HEK293T (cell line): ENCODE measurements around the gene NINL.
"Not testable (repeated sequence)": the region's sequence is repeated elsewhere in the genome, so short reads cannot be mapped to it uniquely, and the experiment has no call there.

Experiments
- CTCF ChIA-PET: fragments of 350-600 bp; formaldehyde crosslinking; extraction: SDS; loops from one replicate; lab custom pipeline; 2021; ENCODE audit warnings: antibody characterized with exemption, inconsistent platforms; lab: Yijun Ruan, JAX
- POLR2A ChIA-PET: fragments of 350-600 bp; formaldehyde crosslinking; extraction: SDS; loops from one replicate; lab custom pipeline; 2020; ENCODE audit warnings: antibody characterized with exemption, inconsistent platforms; lab: Yijun Ruan, JAX
- DNase-seq: peaks from one replicate; pipeline ENCODE4 v3.0.0; 2012; ENCODE audit warnings: mixed read lengths; ENCODE audit errors: extremely low spot score
- ARNT ChIP-seq: fragments of 450-650 bp; IDR thresholded peaks from 2 replicates; pipeline ENCODE4 v1.6.1; 2017; ENCODE audit warnings: mild to moderate bottlenecking
- BHLHE40 ChIP-seq: fragments of 450-650 bp; IDR thresholded peaks from 2 replicates; pipeline ENCODE4 v1.6.1; 2016; ENCODE audit warnings: mild to moderate bottlenecking, moderate library complexity, borderline replicate concordance
- CTBP1 ChIP-seq: fragments of 450-650 bp; IDR thresholded peaks from 2 replicates; pipeline ENCODE4 v1.6.1; 2016; ENCODE audit warnings: borderline replicate concordance
- ELF4 ChIP-seq: fragments of 450-650 bp; IDR thresholded peaks from 2 replicates; pipeline ENCODE4 v1.6.1; 2017; ENCODE audit warnings: antibody characterized with exemption
- FOXA1 ChIP-seq: fragments of 450-650 bp; IDR thresholded peaks from 2 replicates; pipeline ENCODE4 v1.6.1; 2016; ENCODE audit warnings: mild to moderate bottlenecking
- FOXK2 ChIP-seq: fragments of 450-650 bp; IDR thresholded peaks from 2 replicates; pipeline ENCODE4 v1.6.1; 2016; ENCODE audit warnings: mild to moderate bottlenecking
- FOXM1 ChIP-seq: fragments of 450-650 bp; IDR thresholded peaks from 2 replicates; pipeline ENCODE4 v1.6.1; 2017; ENCODE audit warnings: mild to moderate bottlenecking, borderline replicate concordance
- HDGF ChIP-seq: fragments of 450-650 bp; IDR thresholded peaks from 2 replicates; pipeline ENCODE4 v1.6.1; 2017; ENCODE audit warnings: antibody characterized with exemption, borderline replicate concordance
- L3MBTL2 ChIP-seq: fragments of 450-650 bp; conservative IDR thresholded peaks from 2 replicates; pipeline ENCODE4 v1.6.1; 2016; ENCODE audit warnings: mild to moderate bottlenecking
- LEF1 ChIP-seq: fragments of 450-650 bp; IDR thresholded peaks from 2 replicates; pipeline ENCODE4 v1.6.1; 2017; ENCODE audit warnings: mild to moderate bottlenecking, borderline replicate concordance
- NFRKB ChIP-seq: fragments of 450-650 bp; IDR thresholded peaks from 2 replicates; pipeline ENCODE4 v1.6.1; 2016; ENCODE audit warnings: mild to moderate bottlenecking, moderate library complexity
- SP1 ChIP-seq: fragments of 450-650 bp; IDR thresholded peaks from 2 replicates; pipeline ENCODE4 v1.6.1; 2017
- SUZ12 ChIP-seq: fragments of 450-650 bp; IDR thresholded peaks from 2 replicates; pipeline ENCODE4 v1.6.1; 2016; ENCODE audit warnings: mild to moderate bottlenecking
- TARDBP ChIP-seq: fragments of 450-650 bp; IDR thresholded peaks from 2 replicates; pipeline ENCODE4 v1.6.1; 2016
- ZNF384 ChIP-seq: fragments of 450-650 bp; IDR thresholded peaks from 2 replicates; pipeline ENCODE4 v1.6.1; 2016
- TF ChIP-seq, protein P1 (sequence below): fragments of 450-650 bp; IDR thresholded peaks from 2 replicates; pipeline ENCODE4 v1.6.1; 2016

The NINL gene

DNA sequence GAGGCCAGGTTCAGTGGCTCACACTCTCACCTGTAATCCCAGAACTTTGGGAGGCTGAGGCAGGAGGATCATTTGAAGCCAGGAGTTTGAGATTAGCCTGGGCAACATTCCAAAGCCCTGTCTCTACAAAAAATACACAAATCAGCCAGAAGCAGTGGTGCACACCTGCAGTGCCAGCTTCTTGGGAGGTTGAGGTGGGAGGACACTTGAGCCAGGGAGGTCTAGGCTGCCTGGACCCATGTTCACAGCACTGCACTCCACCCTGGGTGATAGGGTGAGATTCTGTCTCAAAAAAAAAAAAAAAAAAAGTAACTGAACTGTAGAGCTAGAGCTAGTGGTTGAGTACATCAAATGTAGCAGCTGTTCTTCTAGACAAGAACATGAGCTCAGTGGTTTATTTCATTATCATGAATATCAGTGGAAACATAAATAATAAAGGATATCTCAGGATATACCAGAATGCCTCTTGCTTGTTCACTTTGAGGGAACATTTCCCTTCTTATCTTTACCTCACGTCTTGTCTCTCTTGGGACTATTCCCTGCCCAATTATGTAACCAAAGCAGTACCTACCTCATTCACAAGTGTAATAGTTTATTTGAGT is 20.9 kb upstream of the NINL start:
- CTCF ChIA-PET, result no interaction called here
- POLR2A ChIA-PET, result no interaction called here
- no peak for DNase-seq
- TF ChIP-seq NFRKB (no peak), ELF4 (no peak), HDGF (no peak), FOXA1 (no peak), FOXK2 (no peak), ARNT (no peak), SP1 (no peak), FOXM1 (no peak), LEF1 (no peak), TARDBP (no peak), CTBP1 (no peak), ZNF384 (no peak), L3MBTL2 (no peak), BHLHE40 (no peak), SUZ12 (no peak)
- TF ChIP-seq, protein P1, sequence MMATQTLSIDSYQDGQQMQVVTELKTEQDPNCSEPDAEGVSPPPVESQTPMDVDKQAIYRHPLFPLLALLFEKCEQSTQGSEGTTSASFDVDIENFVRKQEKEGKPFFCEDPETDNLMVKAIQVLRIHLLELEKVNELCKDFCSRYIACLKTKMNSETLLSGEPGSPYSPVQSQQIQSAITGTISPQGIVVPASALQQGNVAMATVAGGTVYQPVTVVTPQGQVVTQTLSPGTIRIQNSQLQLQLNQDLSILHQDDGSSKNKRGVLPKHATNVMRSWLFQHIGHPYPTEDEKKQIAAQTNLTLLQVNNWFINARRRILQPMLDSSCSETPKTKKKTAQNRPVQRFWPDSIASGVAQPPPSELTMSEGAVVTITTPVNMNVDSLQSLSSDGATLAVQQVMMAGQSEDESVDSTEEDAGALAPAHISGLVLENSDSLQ, result no peak

DNA sequence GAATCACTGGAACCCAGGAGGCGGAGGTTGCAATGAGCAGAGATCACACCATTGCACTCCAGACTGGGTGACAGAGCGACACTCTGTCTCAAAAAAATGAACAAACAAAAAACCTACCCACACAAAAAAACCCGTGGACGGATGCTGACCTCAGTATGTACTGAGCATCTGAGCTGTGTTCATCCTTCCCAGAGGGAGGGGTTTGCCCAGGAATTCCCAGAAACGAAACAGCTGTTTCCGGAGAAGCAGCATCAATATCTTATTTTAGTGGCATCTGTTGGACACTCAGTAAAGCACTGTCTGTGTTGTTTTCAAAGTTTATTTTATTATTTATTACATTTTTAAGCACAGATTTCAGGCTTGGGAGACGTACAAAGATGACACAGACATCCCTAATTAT is 19.8 kb upstream of the NINL start:
- no peak for DNase-seq
- POLR2A ChIA-PET, result no interaction called here
- CTCF ChIA-PET, result no interaction called here
- TF ChIP-seq FOXK2 (no peak), FOXM1 (no peak), BHLHE40 (no peak), LEF1 (no peak), L3MBTL2 (no peak), SUZ12 (no peak), SP1 (no peak)

DNA sequence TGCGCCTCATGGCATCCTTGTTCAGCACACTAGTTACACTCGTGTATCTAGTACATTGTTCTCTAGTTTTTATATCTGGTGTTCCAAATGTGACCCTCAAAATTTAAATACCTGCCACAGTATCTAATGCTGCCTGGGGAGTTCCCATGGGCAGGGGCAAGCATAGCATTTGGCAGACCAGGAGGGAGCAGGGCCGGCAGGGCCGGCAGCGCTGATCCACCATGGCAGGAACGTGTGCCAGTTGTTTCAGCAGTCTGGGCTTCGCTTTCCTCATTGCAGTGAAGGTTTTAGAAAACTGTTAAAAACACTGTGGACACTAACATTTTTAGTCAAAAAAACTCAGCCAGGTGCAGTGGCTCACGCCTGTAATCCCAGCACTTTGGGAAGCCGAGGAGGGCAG is 19.3 kb upstream of the NINL start:
- ChIA-PET POLR2A (no interaction called here), CTCF (no interaction called here)
- DNase-seq, result no peak
- TF ChIP-seq L3MBTL2 (no peak), ARNT (no peak), SUZ12 (no peak), BHLHE40 (no peak), FOXA1 (no peak), HDGF (no peak), NFRKB (no peak), LEF1 (no peak), ELF4 (no peak), TARDBP (no peak)
- TF ChIP-seq, protein P1, result no peak

DNA sequence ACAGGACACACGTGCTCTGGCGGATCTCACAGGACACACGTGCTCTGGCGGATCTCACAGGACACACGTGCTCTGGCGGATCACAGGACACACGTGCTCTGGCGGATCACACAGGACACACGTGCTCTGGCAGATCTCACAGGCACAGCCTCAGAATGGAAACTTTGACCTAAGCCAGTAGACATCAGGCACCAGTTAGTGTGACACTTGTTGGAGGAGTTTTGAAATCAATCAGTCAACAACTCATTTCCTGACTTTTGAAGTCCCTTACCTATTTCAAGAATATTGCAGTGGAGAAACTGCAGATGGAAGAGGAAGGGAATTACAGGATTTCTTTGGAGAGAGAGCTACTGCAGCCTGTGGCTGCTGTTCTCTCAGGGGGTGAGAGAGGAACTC is 17.6 kb upstream of the NINL start:
- DNase-seq, CTCF ChIA-PET: not testable (repeated sequence)
- POLR2A ChIA-PET, result interaction anchor here (1.5 kb wide), 1 partner anchor 18 kb away, joined by 3 read pairs; no protein-coding TSS in a partner anchor

DNA sequence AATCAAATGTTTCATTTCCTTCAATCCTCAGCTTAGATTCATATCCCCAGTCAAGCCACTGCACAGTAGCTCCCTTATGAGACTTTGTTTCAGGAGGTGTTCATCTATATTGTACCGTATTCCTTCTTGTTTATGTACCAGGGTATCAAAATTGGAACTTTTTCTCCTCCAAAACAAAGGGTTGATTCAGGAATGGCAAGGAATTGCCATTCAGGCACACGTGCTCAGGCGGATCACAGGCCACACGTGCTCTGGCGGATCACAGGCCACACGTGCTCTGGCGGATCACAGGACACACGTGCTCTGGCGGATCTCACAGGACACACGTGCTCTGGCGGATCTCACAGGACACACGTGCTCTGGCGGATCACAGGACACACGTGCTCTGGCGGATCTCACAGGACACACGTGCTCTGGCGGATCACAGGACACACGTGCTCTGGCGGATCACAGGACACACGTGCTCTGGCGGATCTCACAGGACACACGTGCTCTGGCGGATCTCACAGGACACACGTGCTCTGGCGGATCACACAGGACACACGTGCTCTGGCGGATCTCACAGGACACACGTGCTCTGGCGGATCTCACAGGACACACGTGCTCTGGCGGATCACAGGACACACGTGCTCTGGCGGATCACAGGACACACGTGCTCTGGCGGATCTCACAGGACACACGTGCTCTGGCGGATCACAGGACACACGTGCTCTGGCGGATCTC is 17.0 kb upstream of the NINL start:
- CTCF ChIA-PET, result not testable (repeated sequence)

DNA sequence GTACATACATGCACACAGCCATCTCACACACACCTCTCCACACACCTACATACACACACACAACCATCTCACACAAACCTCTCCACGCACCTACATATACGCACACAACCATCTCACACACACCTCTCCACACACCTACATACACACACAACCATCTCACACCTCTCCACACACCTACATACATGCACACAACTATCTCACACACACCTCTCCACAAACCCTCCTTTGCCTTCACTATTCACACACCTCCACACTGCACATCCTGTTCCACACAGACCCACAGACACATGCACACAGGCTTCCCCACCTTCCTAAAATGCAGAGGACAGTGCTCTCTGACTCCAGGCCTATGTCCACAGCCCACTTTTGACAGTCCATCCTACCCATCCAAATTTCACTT is 16.3 kb upstream of the NINL start:
- CTCF ChIA-PET, result no interaction called here
- TF ChIP-seq HDGF, result no peak
- no peak for TF ChIP-seq CTBP1
- no peak for TF ChIP-seq SP1
- TF ChIP-seq L3MBTL2, result no peak
- TF ChIP-seq NFRKB, result no peak
- TF ChIP-seq FOXA1, result no peak
- no peak for TF ChIP-seq SUZ12
- TF ChIP-seq FOXM1, result no peak
- no peak for TF ChIP-seq ARNT
- no peak for TF ChIP-seq ZNF384
- no peak for TF ChIP-seq TARDBP
- TF ChIP-seq, protein P1, result no peak
- TF ChIP-seq BHLHE40, result no peak
- no peak for TF ChIP-seq FOXK2
- TF ChIP-seq LEF1, result no peak
- no peak for TF ChIP-seq ELF4
- POLR2A ChIA-PET, result no interaction called here
- no peak for DNase-seq

More for the DNA sequence above, 17.0 kb upstream of the NINL start:
- POLR2A ChIA-PET, DNase-seq: not testable (repeated sequence)
